D721Med (cell line): Measurements from ENCODE around the gene SLC9A6.

Experiments used
- DNase-seq: peaks from one replicate; pipeline ENCODE4 v3.0.0; 2011; ENCODE audit warnings: low spot score; ENCODE audit not compliant: insufficient read length
- FAIRE-seq: peaks from 2 replicates; lab custom pipeline; 2011; peaks lifted over from hg19 to GRCh38; lab: Jason Lieb, UNC
- CTCF ChIP-seq: IDR thresholded peaks from 2 replicates; pipeline ENCODE4 v1.5.1; 2012; ENCODE audit warnings: mild to moderate bottlenecking, control low read depth; ENCODE audit not compliant: insufficient read depth; ENCODE audit errors: missing control alignments

Gene SLC9A6

GRCh38 chrX:135985973-135986310 lies 707 bp downstream of the SLC9A6 start:
- no peak for TF ChIP-seq CTCF
- DNase-seq = no peak
- no peak for FAIRE-seq

GRCh38 chrX:135988245-135988644 lies 3.0 kb downstream of the SLC9A6 start:
- no peak for DNase-seq
- FAIRE-seq = no peak
- no peak for TF ChIP-seq CTCF

- FAIRE-seq (no peak), DNase-seq (no peak)
- TF ChIP-seq CTCF = no peak
Observed at GRCh38 chrX:136015016-136015415, 29.8 kb downstream of the SLC9A6 start.

- FAIRE-seq (no peak), DNase-seq (no peak)
- TF ChIP-seq CTCF = no peak
Observed at GRCh38 chrX:136016881-136017280, 31.6 kb downstream of the SLC9A6 start.

GRCh38 chrX:136019226-136019625 lies 34.0 kb downstream of the SLC9A6 start:
- no peak for DNase-seq
- FAIRE-seq = no peak
- no peak for TF ChIP-seq CTCF

GRCh38 chrX:136021160-136021559 lies 35.9 kb downstream of the SLC9A6 start:
- DNase-seq = no peak
- TF ChIP-seq CTCF = no peak
- FAIRE-seq = no peak

- no peak for DNase-seq
- no peak for TF ChIP-seq CTCF
- no peak for FAIRE-seq
Observed at GRCh38 chrX:136021903-136022302, 36.7 kb downstream of the SLC9A6 start.
